HG02759 (cell line): ENCODE results near the gene SCYL1.

ENCODE experiments used
- ATAC-seq: cut with Tn5 transposase; IDR thresholded peaks from one replicate; pipeline ENCODE4 v1.9.1; 2021; ENCODE audit warnings: mild to moderate bottlenecking, moderate library complexity; ENCODE audit not compliant: unreplicated experiment

Gene SCYL1

DNA sequence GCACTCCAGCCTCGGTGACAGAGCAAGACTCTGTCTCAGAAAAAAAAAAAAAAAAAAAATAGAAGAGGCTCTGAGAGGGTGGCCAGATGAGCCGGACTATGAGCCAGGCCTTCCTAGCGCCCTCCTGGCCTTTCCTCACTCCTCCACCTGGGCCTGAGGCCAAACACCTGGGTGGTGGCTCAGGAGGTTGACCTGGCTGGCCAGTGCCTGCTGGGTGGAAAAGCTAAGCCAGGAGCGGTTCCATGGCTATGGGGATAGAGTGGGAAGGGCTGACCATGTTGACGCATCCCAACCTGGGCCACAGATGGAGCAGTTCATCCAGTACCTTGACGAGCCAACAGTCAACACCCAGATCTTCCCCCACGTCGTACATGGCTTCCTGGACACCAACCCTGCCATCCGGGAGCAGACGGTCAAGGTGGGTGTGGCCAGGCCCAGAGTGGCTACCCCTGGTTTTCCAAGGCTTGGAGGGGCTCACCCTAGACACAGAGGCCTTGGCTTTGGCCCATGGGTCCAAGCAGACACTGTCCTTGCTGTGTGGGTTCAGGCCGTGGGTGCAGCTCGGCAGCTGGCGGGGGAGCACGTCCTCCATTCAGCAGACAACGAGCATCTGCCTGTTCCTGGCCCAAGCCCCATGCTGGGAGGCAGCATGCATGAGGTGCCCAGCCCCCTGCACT lies 7.6 kb downstream of the SCYL1 start:
- no peak for ATAC-seq

- no peak for ATAC-seq
Observed at GRCh38 chr11:65535102-65535501, 10.2 kb downstream of the SCYL1 start.

- ATAC-seq: no peak
Observed at GRCh38 chr11:65536412-65537295, 11.8 kb downstream of the SCYL1 start.

DNA sequence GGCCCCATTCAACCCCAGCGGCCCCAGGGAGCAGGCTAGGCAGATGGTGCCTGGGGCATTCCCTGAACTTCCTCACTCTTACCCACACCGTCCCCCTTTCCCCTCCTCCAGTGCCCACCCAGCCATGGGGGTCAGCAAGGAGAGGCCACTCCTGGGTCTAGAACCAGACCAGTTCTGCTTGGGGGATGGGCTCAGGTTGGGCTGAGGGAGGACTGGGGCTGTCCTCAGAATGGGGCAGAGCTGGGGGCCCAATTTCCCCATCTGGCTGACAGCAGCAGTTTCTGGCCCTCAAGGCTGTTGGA lies 12.4 kb downstream of the SCYL1 start:
- ATAC-seq: no peak

DNA sequence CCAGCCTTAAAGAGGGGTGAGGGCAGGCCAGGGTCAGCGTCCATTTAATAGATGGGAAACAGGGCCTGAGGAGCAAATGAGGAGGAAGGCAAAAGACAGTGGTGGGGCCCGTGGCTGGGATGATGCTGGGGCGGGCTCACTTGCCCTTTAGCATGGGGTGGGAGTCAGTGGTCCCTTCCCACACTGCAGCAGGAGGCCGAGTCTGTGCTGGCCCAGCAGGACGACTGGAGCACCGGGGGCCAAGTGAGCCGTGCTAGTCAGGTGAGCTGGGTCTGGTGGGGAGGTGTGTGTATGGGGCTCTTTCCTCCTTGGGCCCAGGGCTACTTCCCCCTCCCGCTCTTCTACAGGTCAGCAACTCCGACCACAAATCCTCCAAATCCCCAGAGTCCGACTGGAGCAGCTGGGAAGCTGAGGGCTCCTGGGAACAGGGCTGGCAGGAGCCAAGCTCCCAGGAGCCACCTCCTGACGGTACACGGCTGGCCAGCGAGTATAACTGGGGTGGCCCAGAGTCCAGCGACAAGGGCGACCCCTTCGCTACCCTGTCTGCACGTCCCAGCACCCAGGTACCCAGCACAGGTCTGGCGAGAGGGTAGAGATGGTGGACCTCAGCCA lies 12.8 kb downstream of the SCYL1 start:
- no peak for ATAC-seq

DNA sequence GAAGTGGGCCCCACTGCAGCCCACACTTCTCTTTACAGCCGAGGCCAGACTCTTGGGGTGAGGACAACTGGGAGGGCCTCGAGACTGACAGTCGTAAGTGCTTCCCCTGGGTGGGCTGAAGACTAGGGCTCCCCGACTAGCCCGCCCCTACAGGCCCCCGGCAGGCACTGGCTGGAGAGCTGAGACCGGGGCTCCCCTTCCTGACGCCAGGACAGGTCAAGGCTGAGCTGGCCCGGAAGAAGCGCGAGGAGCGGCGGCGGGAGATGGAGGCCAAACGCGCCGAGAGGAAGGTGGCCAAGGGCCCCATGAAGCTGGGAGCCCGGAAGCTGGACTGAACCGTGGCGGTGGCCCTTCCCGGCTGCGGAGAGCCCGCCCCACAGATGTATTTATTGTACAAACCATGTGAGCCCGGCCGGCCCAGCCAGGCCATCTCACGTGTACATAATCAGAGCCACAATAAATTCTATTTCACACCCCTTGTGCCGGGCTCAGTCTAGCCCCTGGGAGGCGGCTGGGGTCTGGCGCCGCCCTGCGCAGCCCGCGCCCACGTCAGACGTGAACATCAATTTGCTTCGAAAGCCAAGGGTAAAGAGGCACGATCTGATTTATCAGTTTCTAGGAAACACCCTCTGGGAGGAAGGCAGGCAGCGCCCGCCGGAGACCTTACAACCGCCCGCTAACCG lies 13.5 kb downstream of the SCYL1 start:
- ATAC-seq: no peak

GRCh38 chr11:65538915-65539743 lies 14.2 kb downstream of the SCYL1 start:
- ATAC-seq: no peak

DNA sequence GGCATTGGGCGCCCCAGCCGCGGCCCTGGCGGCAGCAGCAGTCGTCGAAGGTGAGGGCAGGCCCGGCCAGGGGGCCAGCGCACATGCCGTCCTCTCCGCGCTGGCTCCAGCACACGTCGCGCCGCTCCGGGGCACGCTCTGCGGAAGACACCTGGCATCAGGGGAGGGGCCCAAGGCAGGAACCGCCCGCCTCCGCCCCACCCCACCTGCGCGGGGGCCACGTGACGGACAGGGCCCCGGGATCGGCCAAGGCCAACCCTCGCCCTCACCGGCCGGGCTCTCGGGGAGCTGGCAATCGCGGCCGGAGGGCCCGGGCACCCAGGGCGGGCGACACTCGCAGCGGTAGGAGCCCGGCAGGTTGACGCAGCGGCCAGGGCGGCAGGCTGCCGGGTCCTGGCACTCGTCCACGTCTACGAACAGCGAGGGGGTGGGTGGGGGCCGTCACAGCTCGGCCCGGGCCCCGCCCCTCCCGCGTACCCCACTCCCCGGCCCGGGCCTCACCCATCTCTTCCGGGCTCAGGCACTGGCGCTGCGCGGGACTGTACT lies 14.9 kb downstream of the SCYL1 start:
- peak; percentile 67 for ATAC-seq

DNA sequence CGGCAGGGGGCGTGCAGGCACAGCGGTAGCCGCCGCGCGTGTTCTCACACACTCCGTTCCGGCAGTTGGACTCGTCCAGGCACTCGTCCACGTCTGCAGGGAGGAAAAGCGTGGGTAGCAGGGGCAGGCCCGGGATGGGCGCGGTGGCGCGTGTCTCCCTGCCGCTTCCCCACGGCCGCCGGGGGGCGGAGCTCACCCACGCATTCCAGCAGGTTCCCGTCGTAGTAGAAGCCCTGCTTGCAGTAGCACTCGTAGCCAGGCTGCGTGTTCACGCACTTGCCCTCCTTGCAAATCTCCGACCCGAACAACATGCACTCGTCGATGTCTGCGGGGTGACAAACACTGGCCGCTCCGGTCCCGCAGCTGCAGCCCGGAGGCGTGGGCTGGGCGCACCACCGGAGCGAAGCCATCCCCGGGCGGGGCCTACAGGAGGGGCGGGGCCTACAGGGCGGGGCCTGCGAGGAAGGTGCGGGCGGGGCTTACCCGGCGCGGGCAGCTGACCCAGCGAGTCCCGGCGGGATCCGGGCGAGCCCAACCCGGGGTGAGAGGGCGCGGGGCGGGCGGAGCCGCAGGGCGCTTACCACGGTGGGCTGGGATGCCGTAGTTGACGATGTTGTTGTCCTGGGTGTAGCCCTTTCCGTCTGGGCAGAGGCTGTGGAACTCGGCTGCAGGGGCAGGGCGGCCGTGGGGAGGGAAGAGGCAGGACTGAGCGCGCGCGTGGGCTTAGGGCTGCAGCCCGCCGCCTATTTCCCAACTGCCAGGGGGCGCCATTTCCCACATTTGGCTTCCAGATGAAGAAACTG lies 15.6 kb downstream of the SCYL1 start:
- peak; percentile 74 for ATAC-seq

GRCh38 chr11:65541093-65541982 lies 16.5 kb downstream of the SCYL1 start:
- no peak for ATAC-seq

DNA sequence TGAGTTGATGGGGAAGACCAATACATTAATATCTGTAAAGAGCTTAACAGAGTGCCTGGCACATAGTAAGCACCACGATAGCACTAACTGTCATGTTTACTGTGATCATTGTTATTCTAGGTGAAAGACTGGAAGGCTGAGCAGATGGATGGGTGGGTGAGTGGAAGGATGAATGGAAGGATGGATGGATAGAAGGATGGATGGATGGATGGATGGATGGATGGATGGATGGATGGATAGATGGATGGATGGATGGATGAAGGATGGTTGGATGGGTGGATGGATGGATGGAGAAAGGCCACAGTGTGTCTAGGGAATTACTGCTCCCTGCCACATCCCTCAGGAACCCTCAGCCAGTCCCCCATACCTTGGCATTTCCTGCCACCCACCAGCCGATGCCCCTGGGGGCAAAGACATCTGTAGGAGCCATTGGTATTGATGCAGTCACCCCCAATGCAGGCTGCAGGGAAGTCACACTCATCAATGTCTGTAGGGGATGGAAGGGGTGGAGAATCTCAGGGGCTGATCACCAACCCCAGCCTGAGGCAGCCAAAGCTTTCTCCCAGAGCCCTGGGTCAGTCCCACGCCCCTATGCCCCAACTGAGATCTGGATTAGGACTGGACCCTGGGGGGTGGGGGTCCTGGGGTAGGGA lies 18.0 kb downstream of the SCYL1 start:
- no peak for ATAC-seq

GRCh38 chr11:65545853-65546216 lies 21.0 kb downstream of the SCYL1 start:
- ATAC-seq: no peak

DNA sequence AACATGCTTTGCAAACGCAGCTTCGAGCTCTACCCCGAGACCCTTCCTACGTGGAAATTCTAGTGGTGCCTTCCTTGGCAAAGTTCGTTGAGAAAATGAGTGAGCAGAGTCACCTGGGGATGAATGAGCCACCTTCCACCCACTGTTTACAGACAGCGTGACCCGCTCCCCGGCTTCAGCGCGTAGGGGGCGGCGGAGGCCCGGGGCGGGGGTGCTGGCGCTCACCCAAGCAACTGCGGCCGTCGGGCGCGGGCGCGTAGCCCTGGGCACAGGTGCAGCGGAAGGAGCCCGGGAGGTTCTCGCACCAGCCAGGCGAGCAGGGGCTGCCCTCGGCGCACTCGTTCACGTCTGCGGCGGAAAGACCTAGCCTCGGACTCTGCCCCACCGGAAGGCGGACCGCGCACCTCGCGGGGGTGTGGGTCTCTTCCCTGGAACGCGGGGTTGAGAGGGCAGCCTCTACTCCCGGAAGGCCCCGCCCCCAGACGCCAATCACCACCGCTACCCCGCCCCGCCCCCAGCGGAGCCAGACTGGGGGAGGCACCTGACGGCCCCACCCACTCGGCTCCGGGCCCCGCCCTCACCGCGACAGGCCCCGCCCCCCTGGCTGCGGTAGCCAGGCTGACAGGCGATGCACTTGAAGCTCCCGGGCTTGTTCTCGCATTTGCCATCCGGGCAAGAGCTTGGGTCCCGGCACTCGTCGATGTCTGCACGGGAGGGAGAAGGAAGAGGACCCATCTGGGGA lies 21.5 kb downstream of the SCYL1 start:
- peak; percentile 77 for ATAC-seq

DNA sequence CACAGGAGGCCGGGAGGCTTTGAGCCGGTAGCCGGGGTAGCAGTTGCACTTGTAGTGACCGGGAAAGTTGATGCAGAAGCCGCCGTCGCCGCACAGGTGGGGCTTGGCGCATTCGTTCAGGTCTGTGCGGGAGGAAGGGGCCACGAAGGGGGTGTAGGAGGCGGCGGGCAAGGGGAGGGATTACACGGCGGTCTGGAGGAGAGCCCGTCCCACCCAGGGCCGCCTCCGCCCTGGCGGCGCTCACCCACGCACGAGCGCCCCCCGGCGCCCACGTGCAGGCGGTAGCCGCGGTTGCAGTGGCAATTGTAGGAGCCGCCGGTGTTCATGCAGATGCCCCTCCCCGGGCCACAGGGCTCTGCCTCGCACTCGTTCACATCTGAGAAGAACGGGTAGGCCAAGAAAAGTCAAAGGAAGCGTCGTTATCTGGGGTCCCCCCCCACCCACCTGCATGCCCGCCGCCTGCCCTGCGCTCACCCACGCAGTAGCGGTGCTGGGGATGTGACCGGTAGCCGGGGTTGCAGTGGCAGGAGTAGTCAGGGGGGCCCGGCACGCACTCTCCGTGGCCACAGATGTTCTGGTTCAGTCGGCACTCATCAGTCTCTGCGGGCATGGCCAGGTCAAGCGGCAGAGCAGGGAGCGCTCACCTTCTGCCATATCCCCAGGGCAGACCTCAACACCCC lies 22.7 kb downstream of the SCYL1 start:
- no peak for ATAC-seq

DNA sequence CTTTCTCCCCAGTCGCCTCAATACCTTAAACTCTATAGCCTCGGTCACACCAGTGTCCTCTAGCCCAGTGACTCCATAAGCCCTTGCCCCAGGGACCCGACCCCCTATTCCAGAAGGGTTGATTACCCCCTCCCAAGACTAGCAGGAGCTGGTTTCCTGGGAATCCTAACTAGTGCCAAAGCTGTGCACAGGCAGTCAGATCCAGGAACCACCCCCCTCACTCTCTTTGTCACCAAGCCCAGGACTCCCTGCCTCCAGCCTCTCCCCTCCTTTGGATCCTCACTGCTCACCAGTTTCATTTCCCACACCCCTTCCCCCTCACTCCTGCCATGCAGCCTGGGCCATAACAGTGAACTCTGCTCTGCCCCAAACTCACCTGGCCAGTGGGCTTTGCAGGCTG lies 23.5 kb downstream of the SCYL1 start:
- ATAC-seq: no peak

DNA sequence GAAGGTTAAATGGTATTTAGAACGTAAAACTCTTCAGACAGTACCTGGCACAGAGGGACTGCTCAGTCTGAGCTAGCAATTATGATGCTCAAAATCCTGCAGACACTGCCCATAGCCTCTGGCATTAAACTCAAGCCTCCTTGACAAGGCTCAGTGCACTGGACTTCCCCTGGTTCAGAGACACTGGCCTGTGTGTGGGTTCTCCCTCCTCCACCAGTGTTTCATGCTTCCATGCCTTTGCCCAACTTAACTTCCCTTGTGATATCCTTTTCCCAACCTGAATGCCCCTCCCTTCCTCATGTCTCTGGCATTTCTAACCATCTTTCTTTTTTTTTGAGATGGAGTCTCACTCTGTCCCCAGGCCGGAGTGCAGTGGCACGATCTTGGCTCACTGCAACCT lies 24.2 kb downstream of the SCYL1 start:
- ATAC-seq: no peak
